GM21737 (cell line): ENCODE results near the gene AGR3.

Source experiments
- ATAC-seq: cut with Tn5 transposase; IDR thresholded peaks from one replicate; pipeline ENCODE4 v1.9.1; 2021; ENCODE audit warnings: mild to moderate bottlenecking, moderate library complexity; ENCODE audit not compliant: unreplicated experiment

Gene AGR3

GRCh38 chr7:16838386-16838785 is 43.4 kb downstream of the AGR3 start:
- ATAC-seq: no peak

GRCh38 chr7:16836481-16836880 is 45.3 kb downstream of the AGR3 start:
- ATAC-seq: no peak

GRCh38 chr7:16833373-16833772 is 48.4 kb downstream of the AGR3 start:
- ATAC-seq: no peak

- ATAC-seq: no peak
Observed at GRCh38 chr7:16826060-16826459, 55.7 kb downstream of the AGR3 start.

GRCh38 chr7:16822029-16822428 is 59.8 kb downstream of the AGR3 start:
- no peak for ATAC-seq

- no peak for ATAC-seq
Observed at GRCh38 chr7:16818732-16819131, 63.1 kb downstream of the AGR3 start.

- ATAC-seq: no peak
Observed at GRCh38 chr7:16817536-16817935, 64.2 kb downstream of the AGR3 start.

- no peak for ATAC-seq
Observed at GRCh38 chr7:16816824-16817223, 65.0 kb downstream of the AGR3 start.

GRCh38 chr7:16815001-16815400 is 66.8 kb downstream of the AGR3 start:
- ATAC-seq: no peak

GRCh38 chr7:16813232-16813616 is 68.6 kb downstream of the AGR3 start:
- no peak for ATAC-seq

- no peak for ATAC-seq
Observed at GRCh38 chr7:16812542-16813231, 69.1 kb downstream of the AGR3 start.

- no peak for ATAC-seq
Observed at GRCh38 chr7:16811551-16811950, 70.2 kb downstream of the AGR3 start.

- no peak for ATAC-seq
Observed at GRCh38 chr7:16810573-16810972, 71.2 kb downstream of the AGR3 start.

- no peak for ATAC-seq
Observed at GRCh38 chr7:16810112-16810511, 71.7 kb downstream of the AGR3 start.
